ENCODE results near the gene RNF175.

RNF175 gene

DNA sequence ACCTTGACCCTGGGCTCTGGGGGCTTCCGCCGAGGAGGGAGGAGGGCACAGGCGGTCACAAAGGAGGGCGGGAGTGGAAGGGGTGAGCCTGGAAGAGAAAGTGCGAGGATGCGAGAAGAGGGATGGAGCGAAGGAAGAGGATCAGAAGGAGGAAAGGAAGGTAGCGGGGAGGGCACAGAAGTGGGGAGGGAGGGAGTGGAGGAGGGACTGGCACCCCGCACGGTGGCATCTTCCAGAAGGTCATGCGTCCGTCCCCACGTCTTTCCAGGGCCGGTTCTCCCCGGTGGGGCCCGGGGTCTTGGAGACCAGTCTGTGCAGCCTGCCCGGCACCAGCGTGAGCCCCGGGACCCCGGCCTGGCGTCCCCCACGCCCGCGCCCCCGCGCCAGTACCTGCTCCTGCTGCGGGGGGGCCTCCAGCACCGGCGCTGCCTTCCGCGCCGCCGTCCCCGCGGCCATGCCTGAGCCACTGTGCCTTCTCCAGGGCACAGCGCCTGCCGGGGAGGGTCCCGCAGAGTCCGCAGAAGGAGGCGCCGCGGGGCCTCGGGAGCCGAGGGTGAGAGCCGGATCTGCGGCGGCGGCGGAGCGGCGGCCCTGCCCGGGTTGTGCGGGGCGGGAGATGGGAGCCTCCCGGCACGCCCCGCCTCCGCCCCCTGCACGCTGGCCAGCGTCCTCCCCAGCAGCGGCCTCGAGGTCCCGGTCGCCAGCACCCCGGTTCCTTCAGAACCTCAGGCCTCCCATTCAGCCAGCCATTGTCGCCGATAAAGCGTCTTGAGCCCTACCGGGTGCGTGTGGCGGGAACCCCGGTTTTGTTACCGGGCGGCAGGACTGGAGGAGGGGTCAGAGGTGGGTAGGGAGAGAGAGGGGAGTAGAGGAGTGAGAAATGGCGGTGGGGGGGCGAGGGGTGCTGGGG lies at the start of gene RNF175:
TSS of gene RNF175 (minus strand) at position 618 of the 910 bp plus-strand sequence. CDS start at position 456, 162 bp downstream.
- FAIRE-seq = no peak
- no peak for DNase-seq (ENCODE audit: extremely low spot score, insufficient read length, low read depth)

DNA sequence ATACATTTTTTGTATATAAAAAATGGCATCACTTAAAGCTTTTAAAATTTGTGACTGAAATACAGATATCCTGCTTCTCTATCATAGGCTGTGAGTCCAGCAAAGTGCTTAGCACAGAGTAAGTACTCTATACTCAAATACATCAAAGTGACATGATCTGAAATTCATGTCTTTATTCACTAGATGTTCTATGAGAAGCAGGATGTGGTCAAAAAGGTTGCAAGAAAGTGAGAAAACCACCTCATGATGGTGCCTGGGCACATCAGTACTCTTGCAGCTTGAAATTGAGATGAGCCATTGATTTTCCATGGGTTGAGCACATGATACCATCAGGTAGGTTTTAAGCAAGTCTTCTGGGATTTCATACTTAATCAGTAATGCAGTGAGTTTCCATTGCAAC lies 49.5 kb upstream of the RNF175 start:
- FAIRE-seq (peak; percentile 75), DNase-seq (ENCODE audit: extremely low spot score, insufficient read length, low read depth) (no peak)

DNA sequence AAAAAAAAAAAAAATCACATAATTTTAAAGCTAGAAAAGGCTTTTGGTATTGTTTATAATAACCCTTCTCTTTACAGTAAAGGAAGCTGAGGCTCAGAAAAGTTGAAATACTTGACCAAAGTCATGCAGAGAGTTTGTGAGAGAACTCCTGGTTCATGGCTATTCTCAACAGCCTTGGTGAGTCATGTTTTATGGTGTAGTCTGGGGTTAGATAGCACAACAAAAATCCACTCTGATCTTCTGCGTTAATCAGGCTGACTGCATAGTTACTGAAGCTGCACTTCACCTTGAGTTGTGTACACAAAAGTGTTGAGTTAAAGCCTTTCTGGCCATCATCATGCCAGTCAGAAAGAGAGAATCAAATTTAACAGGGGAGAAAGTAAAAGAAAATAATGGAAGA lies 48.4 kb upstream of the RNF175 start:
- no peak for DNase-seq (ENCODE audit: extremely low spot score, insufficient read length, low read depth)
- no peak for FAIRE-seq

DNA sequence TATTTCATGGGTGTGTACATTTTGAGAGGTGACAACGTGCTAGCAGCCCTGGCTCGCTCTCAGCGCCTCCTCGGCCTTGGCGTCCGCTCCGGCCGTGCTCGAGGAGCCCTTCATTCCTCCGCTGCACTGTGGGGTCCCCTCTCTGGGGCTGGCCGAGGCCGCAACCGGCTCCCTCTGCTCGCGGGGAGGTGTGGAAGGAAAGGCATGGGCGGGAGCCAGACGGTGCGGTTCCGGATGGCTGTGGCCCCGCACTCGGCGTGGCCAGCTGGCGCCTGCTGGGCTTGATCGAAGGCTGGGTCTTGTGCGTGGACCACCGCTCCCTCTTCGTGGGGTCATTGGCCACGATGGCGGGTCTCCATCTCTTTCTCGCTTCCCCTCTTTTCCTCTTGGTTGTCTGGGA lies 46.2 kb upstream of the RNF175 start:
- no peak for FAIRE-seq
- no peak for DNase-seq (ENCODE audit: extremely low spot score, insufficient read length, low read depth)

DNA sequence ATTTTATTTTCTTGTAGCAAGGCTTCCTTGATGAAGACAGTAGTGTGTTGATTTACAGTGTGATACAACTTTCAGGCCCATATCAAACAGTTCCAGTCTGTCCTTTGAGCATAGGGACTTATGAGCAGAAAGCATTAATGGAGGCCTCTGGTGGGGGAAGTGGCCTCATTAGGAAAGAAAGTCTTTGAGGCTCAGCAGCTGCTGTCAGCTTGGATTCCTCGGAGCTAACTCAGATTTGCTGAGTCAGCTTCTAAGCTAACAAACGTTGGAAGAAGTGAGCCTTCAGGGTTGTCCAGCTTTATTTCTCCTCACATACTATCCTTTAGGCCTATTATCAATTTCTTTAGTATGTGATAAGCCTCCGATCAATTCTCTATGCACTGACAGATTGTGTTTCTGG lies 44.9 kb upstream of the RNF175 start:
- DNase-seq (ENCODE audit: extremely low spot score, insufficient read length, low read depth) (no peak), FAIRE-seq (no peak)

DNA sequence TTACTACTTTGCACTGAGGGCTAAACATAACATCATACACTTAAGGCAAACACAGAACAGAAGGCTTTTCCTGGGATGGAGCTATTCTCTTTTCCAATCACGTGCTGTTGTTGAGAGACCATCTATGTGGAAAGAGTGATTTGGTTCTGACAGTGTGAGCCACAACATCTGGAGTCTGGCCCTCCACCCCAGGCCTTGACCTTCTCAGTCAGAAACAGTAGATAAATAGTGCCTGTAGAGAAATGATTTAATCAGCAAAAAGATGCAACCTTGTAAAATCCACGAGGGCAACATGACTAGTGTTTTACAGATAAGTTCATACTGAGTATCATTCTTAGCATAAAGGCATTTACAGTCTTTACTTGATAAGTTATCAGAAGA lies 39.9 kb upstream of the RNF175 start:
- DNase-seq (ENCODE audit: extremely low spot score, insufficient read length, low read depth) (no peak), FAIRE-seq (no peak)

DNA sequence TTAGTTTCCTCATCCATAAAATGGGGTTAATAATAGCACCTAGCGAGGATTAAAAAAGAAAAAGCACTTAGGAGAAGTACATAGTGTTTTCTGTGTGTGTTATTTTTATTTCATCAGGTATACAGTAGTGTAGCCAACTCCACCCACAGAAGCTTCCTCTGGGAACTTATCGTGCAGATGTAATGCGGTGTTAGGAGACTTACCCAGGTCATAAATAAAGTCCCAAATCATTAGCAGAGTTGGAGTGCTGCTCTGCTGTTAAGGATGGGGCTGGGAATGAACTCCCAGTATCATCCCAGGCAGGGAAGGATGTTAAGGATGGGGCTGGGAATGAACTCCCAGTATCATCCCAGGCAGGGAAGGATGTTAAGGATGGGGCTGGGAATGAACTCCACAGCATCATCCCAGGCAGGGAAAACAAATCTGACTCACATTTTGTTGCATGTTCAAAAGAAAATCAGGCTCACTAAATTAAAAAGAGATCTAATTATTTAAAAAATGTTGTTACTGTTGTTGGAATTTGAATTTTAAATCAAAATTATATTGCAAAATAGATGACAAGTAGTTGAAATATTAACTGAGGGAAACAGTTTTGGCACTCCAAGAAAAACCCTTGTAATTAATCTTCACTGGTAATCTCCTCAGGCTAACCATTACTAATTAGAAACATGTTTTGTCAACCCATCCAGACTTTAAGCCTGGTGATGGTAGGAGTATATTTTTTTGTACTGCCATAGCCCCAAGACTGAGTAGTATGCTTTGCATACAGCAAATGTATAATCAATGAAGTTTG lies 39.3 kb upstream of the RNF175 start:
- FAIRE-seq = no peak

DNA sequence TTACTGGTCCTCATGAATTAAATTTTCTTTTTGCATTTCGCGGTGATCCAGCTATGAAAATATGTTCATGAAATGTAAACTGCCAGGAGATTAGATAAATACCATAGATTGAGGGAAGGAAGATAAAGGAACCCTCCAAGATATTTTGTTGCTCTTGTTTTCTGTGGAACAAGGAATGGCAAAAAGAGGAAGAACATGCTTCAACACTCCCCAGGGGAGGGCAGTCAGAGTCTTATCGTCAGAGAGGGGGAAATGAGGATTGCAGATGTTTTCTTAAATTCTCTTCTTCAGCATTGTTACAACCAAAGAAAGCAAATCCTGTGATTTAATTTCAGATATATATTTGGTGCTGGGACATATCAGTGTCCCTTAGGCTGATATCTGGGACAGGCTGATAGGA lies 38.6 kb upstream of the RNF175 start:
- DNase-seq (ENCODE audit: extremely low spot score, insufficient read length, low read depth) = no peak
- no peak for FAIRE-seq

More for the DNA sequence above, 39.3 kb upstream of the RNF175 start:
- no peak for DNase-seq (ENCODE audit: extremely low spot score, insufficient read length, low read depth)

DNA sequence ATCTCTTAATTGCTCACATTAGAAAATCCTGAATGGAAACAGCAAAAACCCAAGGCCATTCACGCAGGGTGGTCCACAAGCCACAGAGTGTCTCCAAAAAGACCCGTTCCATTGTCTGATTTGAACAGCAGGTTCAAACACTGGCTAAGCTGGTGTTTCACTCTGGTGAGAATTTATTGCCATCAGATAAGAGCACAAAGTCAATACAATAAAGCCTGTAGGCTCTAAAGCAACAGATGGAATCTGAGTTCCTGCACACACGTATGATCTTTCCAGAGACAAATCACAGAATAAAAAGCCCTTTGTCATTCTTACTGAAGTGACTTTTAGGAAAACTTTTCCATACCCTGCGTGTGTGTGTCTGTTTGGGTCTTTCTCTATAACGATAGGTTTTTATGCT lies 34.2 kb upstream of the RNF175 start:
- no peak for DNase-seq (ENCODE audit: extremely low spot score, insufficient read length, low read depth)

DNA sequence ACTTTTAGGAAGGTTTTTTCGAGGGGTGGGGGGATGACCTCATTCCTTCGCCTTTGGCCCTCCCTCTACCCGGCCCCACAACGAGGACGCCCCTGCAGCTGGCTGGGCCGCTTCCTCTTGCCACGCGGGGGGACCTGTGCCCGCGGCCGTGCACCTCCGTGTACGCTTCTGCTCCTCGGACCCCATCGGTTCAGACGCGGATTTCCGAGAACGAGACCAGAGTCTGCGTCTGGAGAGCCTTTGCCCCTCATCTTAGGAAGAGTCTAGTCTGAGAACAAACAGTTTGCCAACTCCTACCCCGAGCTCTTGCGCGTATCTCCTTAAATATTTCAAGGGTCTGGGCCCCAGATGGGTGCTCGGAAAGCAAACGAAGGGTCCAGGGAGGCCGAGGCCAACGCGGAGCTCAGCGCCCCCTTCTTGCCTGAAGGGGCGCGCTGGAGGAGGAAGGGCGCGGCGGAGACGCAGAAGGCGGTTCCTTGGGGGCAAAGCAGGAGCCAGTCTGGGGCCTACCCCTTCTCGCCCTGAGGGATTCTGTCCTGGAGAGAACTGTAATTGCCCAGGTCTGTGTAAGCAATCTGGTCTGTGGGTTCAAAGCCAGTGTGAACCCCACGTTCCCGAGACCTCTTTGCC lies 32.9 kb upstream of the RNF175 start:
- DNase-seq (ENCODE audit: extremely low spot score, insufficient read length, low read depth) = no peak
- no peak for FAIRE-seq

More for the DNA sequence above, 34.2 kb upstream of the RNF175 start:
- no peak for FAIRE-seq

DNA sequence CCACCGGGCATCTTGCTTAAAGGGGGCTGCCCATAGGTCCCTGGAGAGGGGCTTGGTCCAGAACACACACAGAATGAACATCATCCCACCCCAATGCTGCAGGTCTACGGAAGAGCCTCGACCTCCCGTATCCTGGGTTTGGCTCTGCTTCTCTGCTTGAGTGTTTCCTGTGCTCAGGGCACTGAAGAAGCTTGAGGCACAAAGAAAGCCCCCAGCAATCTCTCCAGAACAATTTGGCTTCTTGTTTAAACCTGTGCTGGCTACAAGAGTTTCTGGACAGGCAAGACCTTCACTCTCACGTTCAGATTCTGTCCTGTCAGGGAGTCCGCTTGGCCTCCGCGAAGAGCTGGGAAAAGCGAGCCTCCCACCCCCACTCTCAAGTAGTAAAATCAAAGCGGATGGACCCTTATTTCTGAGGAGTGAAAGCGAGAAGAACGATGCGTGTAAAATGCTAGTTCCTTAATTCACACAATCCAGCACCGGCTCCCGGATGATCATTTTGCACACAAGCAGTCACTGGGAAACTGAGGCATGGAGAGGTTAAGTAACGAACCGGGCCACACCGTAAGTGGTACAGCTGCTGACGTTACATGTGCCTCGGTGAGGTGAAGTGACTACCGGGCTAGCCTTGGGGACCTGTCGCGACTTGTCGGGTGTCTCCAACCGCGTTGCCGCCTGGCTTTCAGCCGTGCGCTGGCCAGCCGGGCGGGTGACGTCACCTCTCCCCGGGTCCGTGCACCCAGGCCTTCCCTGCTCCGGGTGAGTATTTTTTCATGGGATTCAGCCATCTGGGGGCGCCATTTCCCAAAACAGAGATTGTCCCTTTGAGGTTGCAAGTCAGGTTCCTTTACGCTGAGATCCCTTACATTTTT lies 32.2 kb upstream of the RNF175 start:
- DNase-seq (ENCODE audit: extremely low spot score, insufficient read length, low read depth) (no peak), FAIRE-seq (no peak)

DNA sequence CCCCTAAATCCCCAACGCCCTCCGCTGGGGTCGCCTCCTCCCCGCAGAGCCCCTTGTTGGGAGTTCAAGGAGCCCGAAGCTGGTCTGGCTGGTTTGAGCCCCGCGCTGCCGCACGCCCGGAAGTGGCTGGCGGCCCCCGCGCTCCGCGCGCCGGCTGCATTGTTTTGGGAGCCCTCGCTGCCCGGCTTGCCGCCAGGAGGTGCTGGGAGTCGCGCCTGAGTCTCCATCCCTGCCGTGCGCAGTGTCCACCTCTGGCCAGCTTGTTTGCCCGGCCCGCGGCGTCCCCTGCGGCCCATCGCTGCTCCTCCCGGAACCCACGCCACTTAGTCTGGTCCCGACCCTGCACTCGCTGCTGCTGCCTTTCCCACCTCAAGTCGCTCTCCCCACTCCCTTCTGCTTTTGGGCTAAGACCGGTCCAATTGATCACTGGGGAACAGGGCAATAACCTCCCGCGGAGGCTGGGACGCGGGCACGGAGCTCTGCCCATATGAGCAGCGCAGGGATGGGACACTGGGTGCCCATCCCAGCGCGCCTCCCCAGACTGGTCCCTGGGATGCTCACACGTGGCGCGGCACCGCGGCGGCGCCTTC lies 31.2 kb upstream of the RNF175 start:
- DNase-seq (ENCODE audit: extremely low spot score, insufficient read length, low read depth) (no peak), FAIRE-seq (no peak)

DNA sequence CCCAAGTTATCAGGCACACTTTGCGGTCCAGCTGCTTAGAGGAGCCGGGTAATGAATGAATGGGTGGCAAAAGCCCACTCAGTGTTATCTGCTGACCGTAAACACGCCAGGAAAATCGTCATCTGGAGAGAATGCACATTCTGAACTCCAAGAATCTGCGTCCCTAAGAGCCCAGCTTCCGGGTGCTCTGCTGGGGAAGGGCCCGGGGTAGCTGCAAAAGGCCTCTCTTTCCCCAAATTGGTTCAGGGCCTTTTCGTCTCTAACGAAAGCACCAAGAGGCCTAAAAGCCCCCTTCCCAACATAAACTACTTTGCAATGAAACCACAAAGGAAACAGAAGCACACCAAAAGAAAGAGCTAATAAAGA lies 30.7 kb upstream of the RNF175 start:
- FAIRE-seq = no peak
- DNase-seq (ENCODE audit: extremely low spot score, insufficient read length, low read depth) = no peak

DNA sequence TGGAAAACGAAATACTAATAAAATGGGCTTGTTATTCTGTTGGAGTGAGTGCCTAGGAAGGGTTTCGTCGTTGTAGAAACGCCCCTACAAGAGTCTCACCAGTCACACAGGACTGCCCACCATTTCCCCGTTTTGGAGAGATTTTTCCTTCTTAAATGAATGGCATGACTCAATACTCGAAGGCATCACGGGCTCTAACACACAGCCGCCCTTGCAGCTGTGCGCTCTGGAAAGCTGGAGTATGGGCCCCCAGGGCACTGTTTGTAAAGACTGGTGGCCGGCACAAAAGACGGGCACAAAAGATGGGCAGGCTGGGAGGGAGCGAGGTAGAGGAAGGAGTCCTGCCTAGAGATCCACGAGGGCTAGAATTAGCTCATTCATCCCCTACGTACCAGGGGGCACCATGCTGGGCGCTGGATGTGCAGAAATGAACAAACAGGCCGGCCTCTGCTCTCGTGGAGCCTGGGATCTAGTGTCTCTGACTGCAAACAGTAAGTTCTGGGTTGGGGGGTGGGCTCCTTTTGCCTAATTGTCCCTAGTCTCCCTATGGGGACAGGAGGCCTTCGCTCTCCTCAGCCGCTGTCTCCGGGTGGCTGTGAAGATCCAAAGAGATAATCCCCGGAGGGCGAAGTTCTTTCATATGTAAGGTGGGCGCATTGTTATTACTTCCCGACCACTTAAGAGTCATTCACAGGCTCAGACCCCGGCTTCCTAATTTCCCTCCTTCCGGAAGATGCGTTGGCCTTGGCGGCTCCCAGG lies 30.1 kb upstream of the RNF175 start:
- no peak for DNase-seq (ENCODE audit: extremely low spot score, insufficient read length, low read depth)
- FAIRE-seq = no peak

DNA sequence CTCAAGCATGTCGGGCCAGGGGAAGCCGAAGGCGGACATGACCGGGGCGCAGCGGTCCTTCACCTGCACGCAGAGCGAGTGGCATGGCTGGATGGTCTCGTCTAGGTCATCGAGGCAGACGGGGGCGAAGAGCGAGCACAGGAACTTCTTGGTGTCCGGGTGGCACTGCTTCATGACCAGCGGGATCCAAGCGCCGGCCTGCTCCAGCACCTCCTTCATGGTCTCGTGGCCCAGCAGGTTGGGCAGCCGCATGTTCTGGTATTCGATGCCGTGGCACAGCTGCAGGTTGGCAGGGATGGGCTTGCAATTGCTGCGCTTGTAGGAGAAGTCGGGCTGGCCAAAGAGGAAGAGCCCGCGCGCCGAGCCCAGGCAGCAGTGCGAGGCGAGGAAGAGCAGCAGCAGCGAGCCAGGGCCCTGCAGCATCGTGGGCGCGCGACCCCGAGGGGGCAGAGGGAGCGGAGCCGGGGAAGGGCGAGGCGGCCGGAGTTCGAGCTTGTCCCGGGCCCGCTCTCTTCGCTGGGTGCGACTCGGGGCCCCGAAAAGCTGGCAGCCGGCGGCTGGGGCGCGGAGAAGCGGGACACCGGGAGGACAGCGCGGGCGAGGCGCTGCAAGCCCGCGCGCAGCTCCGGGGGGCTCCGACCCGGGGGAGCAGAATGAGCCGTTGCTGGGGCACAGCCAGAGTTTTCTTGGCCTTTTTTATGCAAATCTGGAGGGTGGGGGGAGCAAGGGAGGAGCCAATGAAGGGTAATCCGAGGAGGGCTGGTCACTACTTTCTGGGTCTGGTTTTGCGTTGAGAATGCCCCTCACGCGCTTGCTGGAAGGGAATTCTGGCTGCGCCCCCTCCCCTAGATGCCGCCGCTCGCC lies 28.8 kb upstream of the RNF175 start, which contains the start of gene SFRP2:
TSS of gene SFRP2 (minus strand) at position 671 of the 864 bp plus-strand sequence. CDS start at position 423, 248 bp downstream.
- no peak for FAIRE-seq
- no peak for DNase-seq (ENCODE audit: extremely low spot score, insufficient read length, low read depth)

DNA sequence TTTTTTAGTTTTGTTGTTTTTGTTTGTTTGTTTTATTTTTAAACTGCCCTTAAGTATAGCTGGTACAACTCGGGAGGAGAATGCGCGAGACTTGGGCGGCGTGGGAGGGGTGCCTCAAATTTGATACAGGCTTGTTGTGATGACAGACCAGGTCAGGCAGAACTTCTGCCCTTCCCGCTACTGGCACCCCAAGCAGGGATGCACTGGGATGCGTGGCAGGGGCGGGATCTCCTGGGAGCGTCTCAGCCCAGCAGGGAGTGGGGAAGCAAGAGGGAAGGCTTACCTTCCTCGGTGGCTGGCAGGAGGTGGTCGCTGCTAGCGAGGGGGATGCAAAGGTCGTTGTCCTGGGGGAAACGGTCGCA lies 28.2 kb upstream of the RNF175 start:
- FAIRE-seq = no peak

DNA sequence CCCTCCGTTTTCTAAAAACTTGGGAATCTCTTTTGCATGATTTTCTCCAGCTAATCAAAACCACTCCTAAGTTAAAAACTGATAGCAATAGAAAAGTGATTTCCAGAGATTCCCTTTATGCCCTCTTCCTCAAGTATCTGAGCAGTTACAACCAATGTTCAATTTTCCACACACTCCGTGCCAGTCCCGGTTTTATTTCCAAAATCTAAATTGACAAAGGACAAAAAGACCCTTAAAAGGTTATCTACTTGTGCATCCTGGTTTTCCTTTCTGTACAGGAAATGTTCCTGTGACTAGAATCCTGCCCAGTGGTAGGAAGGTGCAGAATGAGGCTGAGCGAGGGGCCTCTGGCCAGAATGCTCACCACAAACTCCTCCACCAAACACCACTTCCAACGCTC lies 27.8 kb upstream of the RNF175 start:
- FAIRE-seq = no peak

More for the DNA sequence above, 28.2 kb upstream of the RNF175 start:
- DNase-seq (ENCODE audit: extremely low spot score, insufficient read length, low read depth) = no peak

DNA sequence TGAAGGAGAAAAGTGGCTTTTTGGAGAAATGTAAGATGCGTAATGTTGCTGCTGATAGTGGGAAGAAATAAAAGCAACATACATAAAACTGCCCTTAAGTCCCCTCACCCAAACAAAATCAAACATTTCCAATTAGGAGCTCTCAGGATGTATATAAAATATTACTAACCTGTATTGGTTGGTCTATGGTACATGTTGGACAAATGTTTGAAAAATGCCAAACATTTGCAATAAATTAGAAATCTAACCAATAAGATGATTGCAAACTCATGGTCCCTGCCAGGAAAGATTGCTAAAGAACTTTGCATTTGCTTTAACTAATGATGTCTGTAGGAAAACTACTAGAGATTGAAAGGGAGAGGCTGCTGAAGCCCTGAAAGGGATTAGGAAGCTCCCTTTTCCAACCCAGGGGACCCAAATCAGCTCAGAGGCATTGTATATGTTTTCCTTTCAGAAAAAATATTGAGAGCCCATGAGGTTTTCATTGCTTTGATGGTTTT lies 27.3 kb upstream of the RNF175 start:
- no peak for FAIRE-seq
- no peak for DNase-seq (ENCODE audit: extremely low spot score, insufficient read length, low read depth)

More for the DNA sequence above, 27.8 kb upstream of the RNF175 start:
- no peak for DNase-seq (ENCODE audit: extremely low spot score, insufficient read length, low read depth)

Measured in GM18507 (cell line).